Stimulated activated CD8-positive, alpha-beta memory T cell treated with anti-CD3 and anti-CD28 coated beads, Interleukin-15, amount 100 ng/mL, for 48 hours (primary cell): ENCODE measurements around the gene IMMP2L.
"Not testable (repeated sequence)": the region's sequence is repeated elsewhere in the genome, so short reads cannot be mapped to it uniquely, and the experiment has no call there.

ENCODE experiments used
- DNase-seq, 2 donors: peaks; one replicate each; pipeline ENCODE4 v3.0.0-alpha.2; 2020; ENCODE audit warnings: low read depth in 2 of 2

The IMMP2L gene

GRCh38 chr7:110750931-110751605, 811.2 kb downstream of the IMMP2L start:
- DNase-seq: no peak

- DNase-seq: no peak
Observed at GRCh38 chr7:110733221-110733620, 829.1 kb downstream of the IMMP2L start.

- DNase-seq: no peak
Observed at GRCh38 chr7:110724811-110725210, 837.5 kb downstream of the IMMP2L start.

- DNase-seq: no peak
Observed at GRCh38 chr7:110721395-110721794, 840.9 kb downstream of the IMMP2L start.

- DNase-seq: no peak
Observed at GRCh38 chr7:110720626-110721025, 841.7 kb downstream of the IMMP2L start.

GRCh38 chr7:110719741-110720140, 842.6 kb downstream of the IMMP2L start:
- no peak for DNase-seq

- no peak for DNase-seq
Observed at GRCh38 chr7:110718503-110719205, 843.6 kb downstream of the IMMP2L start.

GRCh38 chr7:110704225-110704624, 858.1 kb downstream of the IMMP2L start:
- DNase-seq: no peak

- no peak for DNase-seq
Observed at GRCh38 chr7:110698576-110698975, 863.7 kb downstream of the IMMP2L start.

GRCh38 chr7:110693344-110693743, 868.9 kb downstream of the IMMP2L start:
- DNase-seq: no peak

- no peak for DNase-seq
Observed at GRCh38 chr7:110688908-110689307, 873.4 kb downstream of the IMMP2L start.

GRCh38 chr7:110685899-110686298, 876.4 kb downstream of the IMMP2L start:
- DNase-seq: no peak

GRCh38 chr7:110681941-110682340, 880.4 kb downstream of the IMMP2L start:
- no peak for DNase-seq

GRCh38 chr7:110677405-110677804, 884.9 kb downstream of the IMMP2L start:
- DNase-seq: no peak

- DNase-seq: no peak
Observed at GRCh38 chr7:110676785-110677184, 885.5 kb downstream of the IMMP2L start.

GRCh38 chr7:110675383-110676103, 886.7 kb downstream of the IMMP2L start:
- DNase-seq: no peak

GRCh38 chr7:110673148-110673547, 889.1 kb downstream of the IMMP2L start:
- DNase-seq: no peak

- no peak for DNase-seq
Observed at GRCh38 chr7:110669410-110669809, 892.9 kb downstream of the IMMP2L start.

- DNase-seq: no peak
Observed at GRCh38 chr7:110664803-110665202, 897.5 kb downstream of the IMMP2L start.

GRCh38 chr7:110660637-110661036, 901.7 kb downstream of the IMMP2L start:
- not testable (repeated sequence) for DNase-seq

GRCh38 chr7:110650328-110650727, 912.0 kb downstream of the IMMP2L start:
- no peak for DNase-seq

- no peak for DNase-seq
Observed at GRCh38 chr7:110647266-110647665, 915.0 kb downstream of the IMMP2L start.

- DNase-seq: no peak
Observed at GRCh38 chr7:110646804-110647203, 915.5 kb downstream of the IMMP2L start.
